Measurements from ENCODE around the gene PRDM11.

The PRDM11 gene

DNA sequence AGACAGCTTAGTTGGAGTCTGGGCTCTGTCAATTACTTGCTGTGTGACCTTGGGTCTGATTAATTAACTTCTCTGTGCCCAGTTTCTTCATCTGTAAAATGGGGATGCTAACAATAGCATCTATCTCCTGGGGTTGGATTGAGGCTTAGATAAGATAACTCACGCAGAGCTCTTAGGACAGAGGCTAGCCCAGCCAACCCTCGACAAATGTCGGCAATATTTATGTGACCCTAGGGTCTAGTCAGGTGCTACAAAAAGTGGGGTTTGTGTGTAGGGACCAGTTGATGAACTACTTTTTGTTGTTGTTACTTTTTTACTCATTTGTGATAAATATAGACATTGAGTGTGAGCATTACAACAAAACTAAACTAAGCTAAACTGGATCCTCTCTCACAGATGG lies 117.3 kb downstream of the PRDM11 start:
- no peak for TF ChIP-seq CTCF (IDR thresholded peaks at IDR 0.05; ENCODE audit: low read depth, low read length, missing control alignments)
- DNase-seq: no peak
- no peak overlapping the region for H3K4me3 ChIP-seq (ENCODE audit: low read depth, low read length)
- H3K27me3 ChIP-seq (replicated peaks): no peaks in the 10 kb centered on the region
- H3K27ac ChIP-seq: no peak overlapping the region
- no peaks in the 10 kb centered on the region for H3K36me3 ChIP-seq (replicated peaks)
- in situ Hi-C loops (cut with HindIII; ENCODE audit: low pct_ligation_motif_present, low sequenced_read_pairs): no loop called here

DNA sequence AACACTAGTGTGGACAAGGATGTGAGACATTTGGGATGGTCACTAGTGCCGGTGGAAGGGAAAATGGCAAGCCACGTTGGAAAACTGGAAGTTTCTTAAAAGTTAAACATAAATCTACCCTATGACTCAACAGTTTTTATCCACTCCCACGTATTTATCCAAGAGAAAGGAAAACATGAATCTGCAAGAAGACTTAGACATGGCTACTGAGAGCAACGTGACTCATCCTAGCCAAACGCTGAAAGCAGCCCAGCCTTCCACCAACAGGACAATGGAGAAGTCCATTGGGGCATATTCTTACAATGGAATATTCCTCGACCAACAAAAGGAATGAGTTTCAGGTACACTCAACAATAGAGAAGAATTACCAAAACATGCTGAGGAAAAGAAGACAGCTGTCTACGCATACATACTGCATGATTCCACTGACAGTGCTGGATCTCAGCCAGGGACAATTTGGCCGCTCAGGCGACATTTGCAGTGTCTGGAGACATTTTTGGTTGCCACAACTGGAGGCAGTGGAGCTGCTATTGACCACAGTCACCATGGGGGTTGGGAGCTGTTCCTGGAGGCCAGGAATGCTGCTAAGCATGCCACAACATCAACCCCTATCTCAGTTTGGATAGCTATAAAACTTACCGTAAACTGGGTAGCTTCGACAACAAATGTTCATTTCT lies 118.5 kb downstream of the PRDM11 start:
- no peak for TF ChIP-seq CTCF (IDR thresholded peaks at IDR 0.05; ENCODE audit: low read depth, low read length, missing control alignments)
- Histone ChIP-seq H3K4me3 (ENCODE audit: low read depth, low read length) (no peak overlapping the region), H3K36me3 (replicated peaks) (no peaks in the 10 kb centered on the region), H3K27ac (peak overlapping the region; percentile 56), H3K27me3 (replicated peaks) (no peaks in the 10 kb centered on the region)
- peak; percentile 87 for DNase-seq
- in situ Hi-C loops (cut with HindIII; ENCODE audit: low pct_ligation_motif_present, low sequenced_read_pairs): no loop called here

GRCh38 chr11:45265969-45266675 lies 119.7 kb downstream of the PRDM11 start:
- Histone ChIP-seq H3K36me3 (replicated peaks) (no peaks in the 10 kb centered on the region), H3K27me3 (replicated peaks) (peaks cover 6% of the 10 kb centered on the region), H3K4me3 (ENCODE audit: low read depth, low read length) (no peak overlapping the region), H3K27ac (no peak overlapping the region)
- no peak for TF ChIP-seq CTCF (IDR thresholded peaks at IDR 0.05; ENCODE audit: low read depth, low read length, missing control alignments)
- DNase-seq: no peak
- in situ Hi-C loops (cut with HindIII; ENCODE audit: low pct_ligation_motif_present, low sequenced_read_pairs): no loop called here

DNA sequence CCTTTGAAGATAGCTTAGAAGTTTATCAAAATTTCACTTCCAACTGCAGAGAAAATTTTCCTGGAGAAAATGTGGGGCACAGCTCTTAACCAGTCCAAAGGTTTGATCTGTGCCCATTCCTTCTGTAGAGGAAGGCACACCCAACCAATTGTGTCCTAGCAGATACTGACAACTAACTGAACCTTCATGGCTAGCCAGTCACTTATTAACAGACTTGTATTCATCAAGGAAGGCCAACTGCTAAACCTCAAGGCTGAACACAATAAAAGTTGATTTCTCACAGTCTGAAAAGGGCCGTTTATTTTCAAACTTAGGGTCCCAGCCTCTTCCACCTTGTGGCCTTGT lies 120.2 kb downstream of the PRDM11 start:
- Histone ChIP-seq H3K27ac (no peak overlapping the region), H3K4me3 (ENCODE audit: low read depth, low read length) (no peak overlapping the region), H3K27me3 (replicated peaks) (peaks cover 6% of the 10 kb centered on the region), H3K36me3 (replicated peaks) (no peaks in the 10 kb centered on the region)
- no peak for TF ChIP-seq CTCF (IDR thresholded peaks at IDR 0.05; ENCODE audit: low read depth, low read length, missing control alignments)
- in situ Hi-C loops (cut with HindIII; ENCODE audit: low pct_ligation_motif_present, low sequenced_read_pairs): no loop called here
- DNase-seq: no peak

DNA sequence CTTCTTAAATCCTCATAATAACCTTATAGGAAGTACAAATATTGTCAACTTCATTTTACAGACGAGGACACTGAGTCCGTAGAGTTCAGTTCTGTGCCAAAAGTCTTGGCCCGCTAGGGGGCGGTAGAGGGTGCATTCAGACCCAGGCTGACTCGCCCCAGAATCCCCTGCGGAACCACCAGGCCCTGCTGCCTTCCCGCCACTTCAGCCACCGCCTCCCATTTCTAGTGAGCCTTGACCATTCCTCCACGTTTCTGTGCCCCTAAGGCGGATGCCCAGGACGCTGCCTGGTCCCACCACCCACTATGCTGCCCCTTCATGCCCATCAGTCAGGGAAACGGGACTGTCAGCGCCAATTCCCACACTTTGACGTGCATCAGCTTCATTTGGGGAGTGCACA lies 120.6 kb downstream of the PRDM11 start:
- in situ Hi-C loops (cut with HindIII; ENCODE audit: low pct_ligation_motif_present, low sequenced_read_pairs): no loop called here
- H3K27me3 ChIP-seq (replicated peaks): peaks cover 6% of the 10 kb centered on the region
- no peak overlapping the region for H3K27ac ChIP-seq
- H3K36me3 ChIP-seq (replicated peaks): no peaks in the 10 kb centered on the region
- TF ChIP-seq CTCF (IDR thresholded peaks at IDR 0.05; ENCODE audit: low read depth, low read length, missing control alignments): peak; percentile 50
- H3K4me3 ChIP-seq (ENCODE audit: low read depth, low read length): no peak overlapping the region
- no peak for DNase-seq
